Mesothelial cell of epicardium (in vitro differentiated cells): ENCODE results near the gene SLC22A3. TPM values are rescaled to one million over a fixed set of nuclear protein-coding genes. Genes with fewer than 3 reads are reported as not detected.

Experiments
- DNase-seq, 2 experiments: peaks; one replicate each; pipeline ENCODE4 v3.0.0; 2021; ENCODE audit warnings: low spot score in 2 of 2; ENCODE audit not compliant: unreplicated experiment in 2 of 2
- H3K27ac Mint-ChIP-seq: 2 replicates; pipeline ENCODE4 v1.8.0; 2021; ENCODE audit warnings: mixed read lengths
- H3K27me3 Mint-ChIP-seq: 2 replicates; pipeline ENCODE4 v1.8.0; 2021; ENCODE audit warnings: low read depth, mixed read lengths
- H3K36me3 Mint-ChIP-seq: 2 replicates; pipeline ENCODE4 v1.8.0; 2021; ENCODE audit warnings: mixed read lengths
- H3K4me1 Mint-ChIP-seq: 2 replicates; pipeline ENCODE4 v1.8.0; 2021; ENCODE audit warnings: mixed read lengths
- H3K4me3 Mint-ChIP-seq: 2 replicates; pipeline ENCODE4 v1.8.0; 2021; ENCODE audit warnings: mild to moderate bottlenecking, moderate library complexity, mixed read lengths
- H3K9me3 Mint-ChIP-seq: 2 replicates; pipeline ENCODE4 v1.8.0; 2021; ENCODE audit warnings: mixed read lengths
- total RNA-seq: library from RNA; stranded (reverse); gene quantifications from 3 replicates; pipeline ENCODE4 v1.2.1, GENCODE V29; 2021
- TF ChIP-seq, protein P1 (sequence below): fragments of 200-600 bp; sonication (generic); IDR thresholded peaks from one replicate; pipeline ENCODE4 v1.5.0; 2021; ENCODE audit warnings: antibody characterized with exemption; ENCODE audit not compliant: unreplicated experiment

SLC22A3 gene
- total RNA-seq, 1 donor from 2014 or later: 1.3 TPM

DNA sequence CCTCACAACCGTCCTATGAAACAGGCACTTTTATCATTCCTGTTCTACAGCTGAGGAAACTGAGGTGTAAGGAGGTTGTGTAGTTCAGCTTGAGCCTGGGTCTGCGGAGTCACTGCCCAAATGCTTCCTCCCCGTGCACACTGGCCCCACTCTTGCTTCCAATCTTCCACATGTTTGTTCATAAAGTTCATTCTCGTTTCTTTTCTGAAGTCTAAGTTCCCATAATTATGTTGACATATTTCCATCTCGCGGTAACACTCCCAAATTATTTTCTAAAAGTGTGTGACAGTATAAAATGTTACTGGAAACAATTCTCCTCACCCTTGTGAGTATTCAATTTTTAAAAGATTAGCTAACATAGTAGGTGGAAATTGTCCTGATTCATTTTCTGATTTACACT lies 106.9 kb downstream of the SLC22A3 start:
- no peaks in the 10 kb centered on the region for H3K27me3 Mint-ChIP-seq
- no peak overlapping the region for H3K4me3 Mint-ChIP-seq
- H3K27ac Mint-ChIP-seq: no peak overlapping the region
- no peaks in the 10 kb centered on the region for H3K36me3 Mint-ChIP-seq
- H3K9me3 Mint-ChIP-seq: no peaks in the 10 kb centered on the region
- H3K4me1 Mint-ChIP-seq: peaks cover 2% of the 10 kb centered on the region
- no peak for DNase-seq
- TF ChIP-seq, protein P1, sequence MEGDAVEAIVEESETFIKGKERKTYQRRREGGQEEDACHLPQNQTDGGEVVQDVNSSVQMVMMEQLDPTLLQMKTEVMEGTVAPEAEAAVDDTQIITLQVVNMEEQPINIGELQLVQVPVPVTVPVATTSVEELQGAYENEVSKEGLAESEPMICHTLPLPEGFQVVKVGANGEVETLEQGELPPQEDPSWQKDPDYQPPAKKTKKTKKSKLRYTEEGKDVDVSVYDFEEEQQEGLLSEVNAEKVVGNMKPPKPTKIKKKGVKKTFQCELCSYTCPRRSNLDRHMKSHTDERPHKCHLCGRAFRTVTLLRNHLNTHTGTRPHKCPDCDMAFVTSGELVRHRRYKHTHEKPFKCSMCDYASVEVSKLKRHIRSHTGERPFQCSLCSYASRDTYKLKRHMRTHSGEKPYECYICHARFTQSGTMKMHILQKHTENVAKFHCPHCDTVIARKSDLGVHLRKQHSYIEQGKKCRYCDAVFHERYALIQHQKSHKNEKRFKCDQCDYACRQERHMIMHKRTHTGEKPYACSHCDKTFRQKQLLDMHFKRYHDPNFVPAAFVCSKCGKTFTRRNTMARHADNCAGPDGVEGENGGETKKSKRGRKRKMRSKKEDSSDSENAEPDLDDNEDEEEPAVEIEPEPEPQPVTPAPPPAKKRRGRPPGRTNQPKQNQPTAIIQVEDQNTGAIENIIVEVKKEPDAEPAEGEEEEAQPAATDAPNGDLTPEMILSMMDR: no peak

DNA sequence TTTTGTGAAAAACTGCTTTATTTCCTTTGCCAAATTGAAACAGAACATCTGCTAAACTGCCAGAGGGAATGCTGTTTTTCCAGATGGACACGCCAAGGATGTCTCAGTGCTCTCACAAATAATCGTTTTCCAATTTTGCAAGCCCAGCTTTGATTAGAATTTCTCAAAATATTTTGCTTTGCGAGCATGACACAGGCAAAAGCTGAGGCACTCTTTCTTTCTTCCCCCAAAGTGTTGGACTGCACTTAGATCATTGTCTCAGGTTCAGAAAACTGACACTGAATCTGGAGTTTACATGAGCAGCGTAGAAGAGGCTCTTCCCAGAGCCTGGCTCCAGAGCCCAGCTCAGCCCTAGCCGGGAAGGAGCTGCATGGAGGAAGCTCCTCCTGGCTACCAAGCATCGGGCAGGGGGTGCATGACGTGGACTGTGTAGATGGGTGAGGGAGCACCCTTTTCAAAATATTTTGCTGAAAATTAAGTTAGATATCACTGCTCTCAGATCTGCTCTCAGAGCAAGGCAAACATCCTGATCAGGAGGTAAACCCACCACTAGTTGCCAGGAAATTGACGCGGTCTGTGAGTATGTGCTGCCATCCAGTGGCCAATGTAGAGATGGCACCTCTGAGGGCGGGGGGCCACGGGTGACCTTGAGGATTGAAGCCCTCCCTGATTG lies 107.5 kb downstream of the SLC22A3 start:
- no peaks in the 10 kb centered on the region for H3K9me3 Mint-ChIP-seq
- no peaks in the 10 kb centered on the region for H3K36me3 Mint-ChIP-seq
- no peak overlapping the region for H3K27ac Mint-ChIP-seq
- H3K27me3 Mint-ChIP-seq: no peaks in the 10 kb centered on the region
- peak; percentile 40 to 86 for DNase-seq
- peaks cover 2% of the 10 kb centered on the region for H3K4me1 Mint-ChIP-seq
- no peak overlapping the region for H3K4me3 Mint-ChIP-seq
- TF ChIP-seq, protein P1: peak; percentile 94

DNA sequence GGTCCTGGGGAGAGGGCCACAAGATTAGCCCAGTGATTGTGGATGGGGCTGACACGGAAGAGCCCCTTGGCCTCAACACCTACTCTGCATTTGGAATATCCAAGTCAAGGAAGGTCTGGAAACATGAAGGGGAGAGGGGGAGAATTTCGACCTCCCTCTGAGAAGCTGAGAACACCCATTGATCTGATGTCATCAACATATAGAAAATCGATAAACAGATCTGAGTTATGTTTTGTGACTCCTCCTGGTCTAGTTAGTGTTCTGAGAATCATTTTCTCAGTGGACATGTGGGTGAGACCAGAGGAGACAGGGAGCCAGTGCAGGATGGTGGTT lies 108.0 kb downstream of the SLC22A3 start:
- no peak for DNase-seq
- TF ChIP-seq, protein P1: peak; percentile 19
- no peaks in the 10 kb centered on the region for H3K36me3 Mint-ChIP-seq
- H3K27ac Mint-ChIP-seq: no peak overlapping the region
- no peak overlapping the region for H3K4me3 Mint-ChIP-seq
- H3K27me3 Mint-ChIP-seq: no peaks in the 10 kb centered on the region
- H3K9me3 Mint-ChIP-seq: no peaks in the 10 kb centered on the region
- H3K4me1 Mint-ChIP-seq: peaks cover 2% of the 10 kb centered on the region

DNA sequence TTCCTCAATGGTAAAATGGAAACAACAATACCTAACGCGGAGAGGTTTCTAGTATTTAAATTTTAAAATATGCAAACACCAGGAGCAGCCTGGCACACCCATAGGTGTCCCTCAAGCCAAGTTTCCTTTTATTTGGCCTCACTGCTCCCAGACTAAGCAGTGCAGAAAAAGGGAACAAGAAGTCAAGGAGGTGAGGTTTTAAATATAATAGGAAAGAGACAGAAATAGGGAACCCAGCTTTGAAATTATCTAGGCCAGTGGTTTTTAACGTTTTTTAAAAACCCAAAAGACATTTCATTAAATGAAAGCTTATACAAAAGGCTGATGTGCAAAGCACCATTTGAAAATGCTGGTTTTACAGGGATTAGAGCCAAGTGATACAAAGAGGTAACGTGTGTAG lies 109.6 kb downstream of the SLC22A3 start:
- Mint-ChIP-seq H3K36me3 (no peaks in the 10 kb centered on the region), H3K9me3 (no peaks in the 10 kb centered on the region), H3K27me3 (no peaks in the 10 kb centered on the region), H3K27ac (no peak overlapping the region), H3K4me3 (no peak overlapping the region), H3K4me1 (peaks cover 2% of the 10 kb centered on the region)
- no peak for DNase-seq
- TF ChIP-seq, protein P1: no peak

DNA sequence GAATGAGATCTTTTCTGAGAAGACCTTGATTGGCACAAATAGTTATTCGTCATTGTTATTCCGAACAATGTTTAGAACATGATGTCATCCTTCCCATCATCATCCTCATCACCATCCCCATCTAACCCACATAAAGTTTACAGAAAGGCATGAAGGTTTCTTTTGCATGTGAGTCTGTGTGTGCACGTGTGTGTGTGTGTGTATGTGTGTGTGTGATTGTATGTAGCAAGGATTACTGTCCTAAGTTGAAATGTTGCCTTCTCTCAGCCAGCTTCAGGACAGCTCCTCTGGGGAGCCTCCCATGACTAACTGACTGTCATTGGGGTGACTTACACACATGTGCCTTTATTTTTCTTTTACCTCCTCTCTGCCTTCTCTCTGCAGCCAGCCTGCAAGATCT lies 113.5 kb downstream of the SLC22A3 start:
- Mint-ChIP-seq H3K9me3 (no peaks in the 10 kb centered on the region), H3K27ac (no peak overlapping the region), H3K36me3 (no peaks in the 10 kb centered on the region), H3K27me3 (peaks cover 2% of the 10 kb centered on the region), H3K4me1 (no peaks in the 10 kb centered on the region), H3K4me3 (no peak overlapping the region)
- TF ChIP-seq, protein P1: no peak
- DNase-seq: no peak

DNA sequence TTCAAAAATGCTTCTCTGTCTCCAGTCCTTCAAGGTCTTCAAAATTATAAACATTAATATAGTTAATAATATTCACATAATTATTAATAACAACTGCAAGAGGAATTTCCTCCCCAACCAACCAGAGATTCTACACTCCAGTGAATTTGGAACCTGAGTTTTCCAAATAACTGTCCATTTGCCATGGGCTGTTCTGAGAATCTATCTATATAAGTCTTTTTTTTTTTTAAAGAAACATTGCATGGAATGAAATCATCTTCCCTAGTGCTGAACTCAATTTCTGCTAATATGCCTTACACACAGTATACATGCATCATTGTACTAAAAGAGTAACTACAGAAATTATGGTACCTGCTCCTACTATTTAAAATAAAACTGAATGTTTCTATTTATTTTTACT lies 113.9 kb downstream of the SLC22A3 start:
- Mint-ChIP-seq H3K4me1 (no peaks in the 10 kb centered on the region), H3K27ac (no peak overlapping the region), H3K4me3 (no peak overlapping the region), H3K27me3 (peaks cover 2% of the 10 kb centered on the region), H3K9me3 (no peaks in the 10 kb centered on the region), H3K36me3 (no peaks in the 10 kb centered on the region)
- DNase-seq: no peak
- TF ChIP-seq, protein P1: no peak
